Uterus (tissue), 4 donors: ENCODE data around the gene BCAM. TPM values are rescaled to one million over a fixed set of nuclear protein-coding genes. Genes with fewer than 3 reads are reported as not detected.

Experiments
- DNase-seq, 2 donors: peaks; one replicate each; pipeline ENCODE4 v3.0.0-alpha.2; 2019 to 2020
- H3K27ac ChIP-seq, 2 donors: fragments of 200-600 bp; sonication (generic); 1 replicate in 1 of 2; 2 replicates in 1 of 2; pipeline ENCODE4 v1.5.1; 2016 to 2018
- H3K27me3 ChIP-seq, 2 donors: fragments of 200-600 bp; sonication (generic); one replicate each; pipeline ENCODE4 v1.5.1; 2018 to 2019; ENCODE audit warnings: control low read depth in 1 of 2
- H3K36me3 ChIP-seq, 2 donors: fragments of 200-600 bp; sonication (generic); one replicate each; pipeline ENCODE4 v1.5.1; 2019; ENCODE audit warnings: control low read depth in 1 of 2
- H3K4me1 ChIP-seq, 2 donors: fragments of 200-600 bp; sonication (generic); one replicate each; pipeline ENCODE4 v1.5.1; 2018 to 2019; ENCODE audit warnings: control low read depth in 1 of 2
- H3K4me3 ChIP-seq, 2 donors: fragments of 200-600 bp; sonication (generic); 1 replicate in 1 of 2; 2 replicates in 1 of 2; pipeline ENCODE4 v1.5.1; 2018 to 2019; ENCODE audit warnings: mild to moderate bottlenecking in 1 of 2
- H3K9me3 ChIP-seq, 2 donors: fragments of 200-600 bp; sonication (generic); one replicate each; pipeline ENCODE4 v1.5.1; 2019; ENCODE audit warnings: control low read depth in 1 of 2
- POLR2A ChIP-seq, 2 donors: fragments of 450-650 bp; IDR thresholded peaks; one replicate each; pipeline ENCODE4 v1.6.1; 2016; ENCODE audit warnings: antibody characterized with exemption in 2 of 2, mild to moderate bottlenecking in 1 of 2, moderate library complexity in 1 of 2
- intact Hi-C: fragments of 100-400 bp; cut with DNase I; formaldehyde crosslinking; loops from one replicate; pipeline ENCODE4 v1.15.1; 2023; ENCODE audit warnings: low total_unique reads
- total RNA-seq, 4 donors: library from RNA; depleted of rRNA in 3 of 4; stranded (reverse); fragments of >200 nt in 3 of 4; gene quantifications; one replicate each; pipeline versions ENCODE4 v1.1.0 to v1.2.4, GENCODE V29; 2014 to 2023
- TF ChIP-seq, protein P1 (sequence below), 4 experiments: fragments of 200-600 bp in 2 of 4; fragments of 450-650 bp in 2 of 4; sonication (generic) in 2 of 4; IDR thresholded peaks; one replicate each; pipeline ENCODE4 v1.5.1; 2016 to 2019; ENCODE audit warnings: antibody characterized with exemption in 4 of 4, mild to moderate bottlenecking in 2 of 4, moderate library complexity in 1 of 4
- donor health status: DM: yes; HTN: yes; CAD: no.

Gene BCAM
- total RNA-seq, 4 donors from 2014 or later: 3.8 to 171 (median 111) TPM

DNA sequence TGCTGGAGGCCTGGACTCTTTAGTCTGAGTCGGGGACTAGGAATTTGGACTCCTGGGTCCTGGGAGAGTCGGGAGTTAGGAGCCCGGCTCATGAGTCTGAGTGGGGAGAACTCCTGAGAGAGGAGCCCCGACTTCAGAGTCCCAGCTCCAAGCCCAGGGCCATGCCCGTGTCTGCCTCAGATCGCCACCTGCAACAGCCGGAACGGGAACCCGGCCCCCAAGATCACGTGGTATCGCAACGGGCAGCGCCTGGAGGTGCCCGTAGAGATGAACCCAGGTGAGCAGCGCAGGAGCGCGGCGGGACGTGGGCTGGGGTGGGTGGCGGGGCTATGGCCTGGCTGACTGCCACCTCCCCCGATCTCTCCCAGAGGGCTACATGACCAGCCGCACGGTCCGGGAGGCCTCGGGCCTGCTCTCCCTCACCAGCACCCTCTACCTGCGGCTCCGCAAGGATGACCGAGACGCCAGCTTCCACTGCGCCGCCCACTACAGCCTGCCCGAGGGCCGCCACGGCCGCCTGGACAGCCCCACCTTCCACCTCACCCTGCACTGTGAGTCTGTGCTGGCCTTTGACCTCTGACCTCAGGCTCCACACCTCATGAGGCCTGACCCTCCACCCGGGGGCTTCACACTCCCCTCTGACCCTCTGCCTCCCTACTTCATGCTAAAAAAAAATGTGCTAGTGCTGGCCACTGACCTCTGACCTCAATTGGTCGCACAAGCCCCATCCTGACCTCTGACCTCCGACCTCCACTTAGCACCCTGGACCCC, 4.4 kb downstream of the BCAM start:
- H3K36me3 ChIP-seq: no peaks in the 10 kb centered on the region
- peaks cover 0 to 19% of the 10 kb centered on the region in 2 donors for H3K4me1 ChIP-seq
- no peaks in the 10 kb centered on the region for H3K27me3 ChIP-seq
- H3K4me3 ChIP-seq: no peak overlapping the region
- no peaks in the 10 kb centered on the region for H3K9me3 ChIP-seq
- no peak for DNase-seq
- intact Hi-C loops: no loop called here
- no peak for TF ChIP-seq POLR2A (IDR thresholded peaks at IDR 0.05)
- TF ChIP-seq, protein P1, sequence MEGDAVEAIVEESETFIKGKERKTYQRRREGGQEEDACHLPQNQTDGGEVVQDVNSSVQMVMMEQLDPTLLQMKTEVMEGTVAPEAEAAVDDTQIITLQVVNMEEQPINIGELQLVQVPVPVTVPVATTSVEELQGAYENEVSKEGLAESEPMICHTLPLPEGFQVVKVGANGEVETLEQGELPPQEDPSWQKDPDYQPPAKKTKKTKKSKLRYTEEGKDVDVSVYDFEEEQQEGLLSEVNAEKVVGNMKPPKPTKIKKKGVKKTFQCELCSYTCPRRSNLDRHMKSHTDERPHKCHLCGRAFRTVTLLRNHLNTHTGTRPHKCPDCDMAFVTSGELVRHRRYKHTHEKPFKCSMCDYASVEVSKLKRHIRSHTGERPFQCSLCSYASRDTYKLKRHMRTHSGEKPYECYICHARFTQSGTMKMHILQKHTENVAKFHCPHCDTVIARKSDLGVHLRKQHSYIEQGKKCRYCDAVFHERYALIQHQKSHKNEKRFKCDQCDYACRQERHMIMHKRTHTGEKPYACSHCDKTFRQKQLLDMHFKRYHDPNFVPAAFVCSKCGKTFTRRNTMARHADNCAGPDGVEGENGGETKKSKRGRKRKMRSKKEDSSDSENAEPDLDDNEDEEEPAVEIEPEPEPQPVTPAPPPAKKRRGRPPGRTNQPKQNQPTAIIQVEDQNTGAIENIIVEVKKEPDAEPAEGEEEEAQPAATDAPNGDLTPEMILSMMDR (IDR thresholded peaks at IDR 0.05): no peak
- no peak overlapping the region for H3K27ac ChIP-seq

DNA sequence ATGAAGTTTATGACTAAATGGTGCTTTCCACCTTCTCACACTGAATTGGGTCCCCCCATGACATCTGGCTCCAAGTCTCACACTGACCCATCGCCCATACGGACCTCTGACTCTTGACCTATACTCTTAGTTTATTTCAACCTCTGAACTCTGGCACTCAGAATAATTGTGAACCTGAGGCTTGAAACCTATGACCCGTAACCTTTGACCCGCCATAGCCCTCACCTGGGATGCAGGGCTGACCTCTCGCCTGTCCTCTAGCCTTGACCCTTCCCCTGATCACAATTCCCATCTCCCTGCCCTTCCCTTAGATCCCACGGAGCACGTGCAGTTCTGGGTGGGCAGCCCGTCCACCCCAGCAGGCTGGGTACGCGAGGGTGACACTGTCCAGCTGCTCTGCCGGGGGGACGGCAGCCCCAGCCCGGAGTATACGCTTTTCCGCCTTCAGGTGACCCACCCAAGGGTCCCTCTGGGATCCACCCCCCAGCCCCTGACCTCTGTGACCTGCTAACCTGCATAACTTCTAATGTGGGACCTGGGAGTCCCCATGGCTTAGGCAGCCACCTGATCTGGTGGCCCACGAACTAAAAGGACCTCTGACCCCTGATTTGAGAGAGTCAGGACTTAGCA, 5.1 kb downstream of the BCAM start:
- intact Hi-C loops: no loop called here
- TF ChIP-seq, protein P1 (IDR thresholded peaks at IDR 0.05): no peak
- no peak for TF ChIP-seq POLR2A (IDR thresholded peaks at IDR 0.05)
- Histone ChIP-seq H3K27ac (no peak overlapping the region), H3K4me1 (peaks cover 0 to 15% of the 10 kb centered on the region in 2 donors), H3K27me3 (no peaks in the 10 kb centered on the region), H3K36me3 (no peaks in the 10 kb centered on the region), H3K9me3 (no peaks in the 10 kb centered on the region), H3K4me3 (no peak overlapping the region)
- DNase-seq: no peak

DNA sequence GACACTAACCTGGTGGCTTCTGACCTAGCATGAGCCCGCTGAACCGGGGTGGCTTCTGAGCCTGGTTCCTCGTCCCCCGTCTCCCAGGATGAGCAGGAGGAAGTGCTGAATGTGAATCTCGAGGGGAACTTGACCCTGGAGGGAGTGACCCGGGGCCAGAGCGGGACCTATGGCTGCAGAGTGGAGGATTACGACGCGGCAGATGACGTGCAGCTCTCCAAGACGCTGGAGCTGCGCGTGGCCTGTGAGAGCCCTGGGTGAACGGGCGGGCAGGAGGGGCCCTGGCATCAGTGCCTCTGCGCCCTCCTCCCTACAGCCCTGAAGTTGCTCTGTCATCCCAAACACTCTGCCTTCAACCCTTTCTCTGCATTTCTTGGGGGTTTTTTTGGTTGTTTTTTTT, 5.6 kb downstream of the BCAM start:
- Histone ChIP-seq H3K36me3 (no peaks in the 10 kb centered on the region), H3K4me1 (peaks cover 0 to 9% of the 10 kb centered on the region in 2 donors), H3K27me3 (no peaks in the 10 kb centered on the region), H3K4me3 (no peak overlapping the region), H3K27ac (no peak overlapping the region), H3K9me3 (no peaks in the 10 kb centered on the region)
- TF ChIP-seq POLR2A (IDR thresholded peaks at IDR 0.05): no peak
- TF ChIP-seq, protein P1 (IDR thresholded peaks at IDR 0.05): no peak
- intact Hi-C loops: no loop called here
- DNase-seq: no peak

DNA sequence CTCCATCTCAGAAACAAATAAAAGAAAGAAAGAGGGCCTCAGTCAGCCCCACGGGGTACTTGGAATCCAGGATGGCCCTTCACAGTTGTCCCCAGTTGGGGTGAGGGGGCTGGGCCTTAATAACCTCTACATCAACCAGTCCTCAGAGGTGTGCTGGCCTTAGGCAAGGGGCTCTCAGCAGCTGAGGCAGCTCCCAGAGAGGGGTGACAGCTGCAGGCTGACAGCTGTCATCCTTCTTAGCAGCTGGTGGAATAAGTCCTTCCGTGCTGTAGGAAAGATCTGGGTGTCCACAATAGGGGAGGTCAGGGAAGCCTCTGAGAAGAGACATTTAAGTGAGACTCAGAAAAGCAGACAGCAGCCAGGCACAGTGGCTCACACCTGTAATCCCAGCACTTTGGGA, 7.4 kb downstream of the BCAM start:
- no peak for DNase-seq
- no peaks in the 10 kb centered on the region for H3K27me3 ChIP-seq
- TF ChIP-seq, protein P1 (IDR thresholded peaks at IDR 0.05): no peak
- TF ChIP-seq POLR2A (IDR thresholded peaks at IDR 0.05): no peak
- no peaks in the 10 kb centered on the region for H3K36me3 ChIP-seq
- H3K4me3 ChIP-seq: no peak overlapping the region
- intact Hi-C loops: no loop called here
- H3K4me1 ChIP-seq: peaks cover 0 to 12% of the 10 kb centered on the region in 2 donors
- no peak overlapping the region for H3K27ac ChIP-seq
- H3K9me3 ChIP-seq: no peaks in the 10 kb centered on the region

DNA sequence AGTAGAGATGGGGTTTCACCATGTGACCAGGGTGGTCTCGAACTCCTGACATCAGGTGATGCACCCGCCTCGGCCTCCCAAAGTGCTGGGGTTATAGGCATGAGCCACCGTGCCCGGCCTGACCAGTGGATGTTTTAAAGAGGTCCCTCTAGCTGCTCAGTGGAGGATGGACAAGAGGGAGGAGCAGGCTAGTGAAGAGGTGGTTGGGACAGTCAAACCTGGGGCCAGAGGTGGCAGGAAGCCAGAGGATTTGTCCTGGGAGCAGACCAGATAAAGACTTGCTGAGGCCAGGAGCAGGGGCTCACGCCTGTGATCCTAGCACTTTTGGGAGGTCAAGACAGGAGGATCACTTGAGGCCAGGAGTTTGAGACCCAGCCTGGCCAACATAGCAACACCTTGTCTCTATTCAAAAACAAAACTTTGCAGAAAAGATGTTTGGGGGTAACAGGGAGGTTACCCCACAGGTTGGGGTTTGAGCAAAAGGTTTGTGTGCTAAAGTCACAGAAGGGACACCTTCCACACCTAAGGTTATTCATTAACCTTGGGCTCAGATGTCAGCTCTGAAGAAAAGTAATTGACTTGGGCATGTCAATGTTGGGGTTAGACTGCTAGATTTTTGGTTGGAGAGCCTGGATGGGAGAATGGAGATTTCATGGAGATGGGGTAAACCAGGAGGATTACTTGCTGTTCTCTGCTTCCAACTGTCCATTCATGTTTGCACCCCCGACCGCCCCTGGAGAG, 9.0 kb downstream of the BCAM start:
- Histone ChIP-seq H3K4me1 (peaks cover 0 to 12% of the 10 kb centered on the region in 2 donors), H3K9me3 (no peaks in the 10 kb centered on the region), H3K27ac (no peak overlapping the region), H3K4me3 (no peak overlapping the region), H3K36me3 (no peaks in the 10 kb centered on the region), H3K27me3 (no peaks in the 10 kb centered on the region)
- DNase-seq: no peak
- intact Hi-C loops: no loop called here
- no peak for TF ChIP-seq POLR2A (IDR thresholded peaks at IDR 0.05)
- TF ChIP-seq, protein P1 (IDR thresholded peaks at IDR 0.05): no peak
